Measurements from ENCODE around the gene PRKX. TPM values are rescaled to one million over a fixed set of nuclear protein-coding genes. Genes with fewer than 3 reads are reported as not detected.
"Not testable (repeated sequence)": the region's sequence is repeated elsewhere in the genome, so short reads cannot be mapped to it uniquely, and the experiment has no call there.

Gene PRKX
- total RNA-seq, 1 donor from 2014 or later, result 57.3 TPM

DNA sequence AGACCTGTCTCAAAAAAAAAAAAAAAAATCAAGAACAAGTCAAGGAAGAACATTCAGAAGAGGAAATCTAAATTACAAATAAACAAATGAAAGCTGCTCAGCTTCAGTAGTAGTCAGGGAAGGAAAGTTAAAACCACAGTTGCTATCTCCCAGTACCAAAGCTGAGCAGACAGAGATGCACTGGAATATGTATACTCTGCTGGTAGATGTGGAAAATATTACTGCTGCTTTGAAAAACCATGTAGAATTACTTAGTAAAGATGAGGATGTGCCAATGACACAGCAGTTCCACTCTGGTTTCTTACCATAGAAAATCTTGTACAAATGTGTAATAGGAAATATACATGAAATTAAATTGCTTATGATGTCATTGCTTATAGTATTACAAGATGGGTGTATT is 25.1 kb upstream of the PRKX start:
- Mint-ChIP-seq H3K27ac (ENCODE audit: unreplicated experiment) (no peak overlapping the region), H3K4me1 (peaks cover 7% of the 10 kb centered on the region), H3K27me3 (ENCODE audit: low read depth) (no peaks in the 10 kb centered on the region), H3K4me3 (no peak overlapping the region), H3K9me3 (peaks cover 10% of the 10 kb centered on the region), H3K36me3 (ENCODE audit: low read depth) (peaks cover 8% of the 10 kb centered on the region)
- TF ChIP-seq, protein P1, sequence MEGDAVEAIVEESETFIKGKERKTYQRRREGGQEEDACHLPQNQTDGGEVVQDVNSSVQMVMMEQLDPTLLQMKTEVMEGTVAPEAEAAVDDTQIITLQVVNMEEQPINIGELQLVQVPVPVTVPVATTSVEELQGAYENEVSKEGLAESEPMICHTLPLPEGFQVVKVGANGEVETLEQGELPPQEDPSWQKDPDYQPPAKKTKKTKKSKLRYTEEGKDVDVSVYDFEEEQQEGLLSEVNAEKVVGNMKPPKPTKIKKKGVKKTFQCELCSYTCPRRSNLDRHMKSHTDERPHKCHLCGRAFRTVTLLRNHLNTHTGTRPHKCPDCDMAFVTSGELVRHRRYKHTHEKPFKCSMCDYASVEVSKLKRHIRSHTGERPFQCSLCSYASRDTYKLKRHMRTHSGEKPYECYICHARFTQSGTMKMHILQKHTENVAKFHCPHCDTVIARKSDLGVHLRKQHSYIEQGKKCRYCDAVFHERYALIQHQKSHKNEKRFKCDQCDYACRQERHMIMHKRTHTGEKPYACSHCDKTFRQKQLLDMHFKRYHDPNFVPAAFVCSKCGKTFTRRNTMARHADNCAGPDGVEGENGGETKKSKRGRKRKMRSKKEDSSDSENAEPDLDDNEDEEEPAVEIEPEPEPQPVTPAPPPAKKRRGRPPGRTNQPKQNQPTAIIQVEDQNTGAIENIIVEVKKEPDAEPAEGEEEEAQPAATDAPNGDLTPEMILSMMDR (conservative IDR thresholded peaks at IDR 0.05), result no peak
- DNase-seq (ENCODE audit: low read depth, low spot score), result no peak

DNA sequence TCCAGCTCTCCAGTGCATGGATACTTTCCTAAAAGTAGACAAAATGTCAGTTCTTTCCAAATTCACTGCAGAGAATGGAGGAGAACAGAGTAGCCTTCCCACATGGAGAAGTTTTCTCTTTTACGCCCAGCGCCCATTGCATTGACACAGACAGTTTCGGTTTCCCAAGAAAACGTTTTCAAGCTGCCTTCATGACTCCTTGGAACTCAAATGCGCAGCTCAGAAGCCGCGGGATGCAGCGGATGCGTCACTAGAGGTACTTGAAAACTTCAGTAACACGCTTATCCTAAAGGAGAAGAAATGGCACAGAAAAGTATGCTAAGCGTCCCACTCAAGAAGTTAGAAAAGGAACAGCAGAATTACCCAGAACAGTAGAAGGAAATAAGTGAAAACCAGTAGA is 23.1 kb upstream of the PRKX start:
- not testable (repeated sequence) for DNase-seq (ENCODE audit: low read depth, low spot score); H3K36me3 Mint-ChIP-seq (ENCODE audit: low read depth); H3K27me3 Mint-ChIP-seq (ENCODE audit: low read depth); H3K27ac Mint-ChIP-seq (ENCODE audit: unreplicated experiment); H3K4me3 Mint-ChIP-seq; H3K4me1 Mint-ChIP-seq
- H3K9me3 Mint-ChIP-seq, result peaks cover 10% of the 10 kb centered on the region

DNA sequence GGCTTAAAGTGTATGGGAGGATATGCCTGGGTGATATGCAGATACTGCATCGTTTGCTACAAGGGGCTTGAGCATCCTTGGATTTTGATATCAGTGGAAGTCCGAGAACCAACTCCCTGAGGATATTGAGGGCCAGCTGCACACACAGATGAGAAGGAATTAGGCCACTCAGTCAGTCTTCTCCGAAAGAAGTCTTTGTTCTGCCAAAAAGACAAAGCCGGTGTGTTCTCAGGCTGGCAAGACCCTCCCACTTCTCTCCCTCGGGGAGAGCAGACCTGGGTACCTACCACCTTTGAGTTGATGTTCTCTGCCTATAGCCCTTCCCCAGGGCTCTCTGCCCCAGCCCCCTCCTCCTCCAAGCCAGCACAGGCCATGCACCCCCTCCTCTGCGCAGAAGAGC is 22.4 kb upstream of the PRKX start:
- not testable (repeated sequence) for H3K4me3 Mint-ChIP-seq; H3K27ac Mint-ChIP-seq (ENCODE audit: unreplicated experiment); DNase-seq (ENCODE audit: low read depth, low spot score); H3K36me3 Mint-ChIP-seq (ENCODE audit: low read depth); H3K4me1 Mint-ChIP-seq; H3K27me3 Mint-ChIP-seq (ENCODE audit: low read depth)
- H3K9me3 Mint-ChIP-seq, result peaks cover 10% of the 10 kb centered on the region

DNA sequence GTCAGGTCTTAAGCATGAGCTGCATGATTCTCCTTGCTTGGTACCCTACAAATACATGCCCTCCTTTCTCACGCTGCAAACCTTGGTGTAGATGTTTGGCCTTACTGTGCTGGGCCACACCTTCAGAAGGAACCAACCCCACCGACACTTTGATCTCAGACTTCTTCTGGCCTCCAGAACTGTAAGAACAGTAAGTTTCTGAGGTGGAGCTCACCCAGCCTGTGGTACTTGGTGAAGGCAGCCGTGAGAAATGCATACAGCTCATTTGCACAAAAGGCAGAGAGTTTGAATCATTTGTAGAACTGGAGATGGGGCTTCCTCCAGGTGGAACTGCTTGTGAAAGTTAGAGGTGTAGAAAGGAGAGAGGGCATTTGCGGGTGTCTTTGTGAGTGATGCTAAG is 21.0 kb upstream of the PRKX start:
- H3K9me3 Mint-ChIP-seq; H3K4me3 Mint-ChIP-seq; H3K4me1 Mint-ChIP-seq; H3K27ac Mint-ChIP-seq (ENCODE audit: unreplicated experiment); H3K36me3 Mint-ChIP-seq (ENCODE audit: low read depth); DNase-seq (ENCODE audit: low read depth, low spot score); H3K27me3 Mint-ChIP-seq (ENCODE audit: low read depth): not testable (repeated sequence)

DNA sequence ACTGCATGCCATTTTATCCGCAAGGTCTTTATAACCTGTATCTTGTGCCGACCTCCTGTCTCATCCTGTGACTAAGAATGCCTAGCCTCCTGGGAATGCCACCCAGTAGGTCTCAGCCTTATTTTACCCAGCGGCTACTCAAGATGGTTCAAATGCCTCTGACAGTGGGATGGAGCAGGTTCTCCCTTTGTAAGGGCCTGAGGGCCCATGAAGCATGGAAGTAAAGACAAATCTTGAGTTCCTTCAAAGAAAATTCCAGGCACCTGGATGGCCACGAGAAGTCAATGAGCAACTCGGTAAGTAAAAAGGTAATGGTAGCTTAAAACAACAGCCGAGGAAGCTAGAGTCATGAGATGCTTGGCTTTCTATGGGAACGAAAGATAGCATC is 19.6 kb upstream of the PRKX start:
- no peak overlapping the region for H3K4me3 Mint-ChIP-seq
- H3K36me3 Mint-ChIP-seq (ENCODE audit: low read depth), result no peaks in the 10 kb centered on the region
- H3K27ac Mint-ChIP-seq (ENCODE audit: unreplicated experiment), result no peak overlapping the region
- TF ChIP-seq, protein P1 (conservative IDR thresholded peaks at IDR 0.05), result no peak
- no peaks in the 10 kb centered on the region for H3K27me3 Mint-ChIP-seq (ENCODE audit: low read depth)
- no peaks in the 10 kb centered on the region for H3K9me3 Mint-ChIP-seq
- DNase-seq (ENCODE audit: low read depth, low spot score), result no peak
- H3K4me1 Mint-ChIP-seq, result peaks cover 7% of the 10 kb centered on the region

DNA sequence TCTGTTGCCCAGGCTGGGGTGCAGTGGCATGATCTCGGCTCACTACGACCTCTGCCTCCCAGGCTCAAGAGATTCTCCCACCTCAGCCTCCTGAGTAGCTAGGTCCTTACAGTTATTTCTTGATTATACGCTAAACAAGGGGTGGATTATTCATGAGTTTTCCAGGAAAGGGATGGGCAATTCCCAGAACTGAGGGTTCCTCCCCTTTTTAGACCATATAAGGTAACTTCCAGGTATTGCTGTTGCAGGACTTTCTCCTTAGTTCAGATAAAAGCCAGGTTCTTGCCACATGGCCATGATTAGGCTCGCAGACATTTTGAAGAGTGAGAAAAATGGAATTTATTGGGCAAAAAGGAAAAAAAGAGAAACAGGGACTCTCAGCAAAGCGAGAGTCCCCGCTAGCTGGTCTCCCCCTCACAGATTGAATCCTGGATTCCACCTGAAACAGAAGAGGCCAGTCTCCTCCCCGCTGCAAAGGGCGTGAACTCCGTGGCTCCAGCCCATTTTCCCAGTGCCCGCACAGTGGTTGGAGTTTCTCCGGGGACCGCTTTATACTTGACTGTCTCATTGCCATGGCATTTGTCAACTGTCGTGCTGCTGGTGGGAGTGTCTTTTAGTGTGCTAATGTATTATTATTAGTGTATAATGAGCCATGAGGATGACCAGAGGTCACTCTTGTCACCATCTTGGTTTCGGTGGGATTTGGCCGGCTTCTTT is 19.0 kb upstream of the PRKX start:
- H3K4me3 Mint-ChIP-seq; H3K36me3 Mint-ChIP-seq (ENCODE audit: low read depth); H3K27me3 Mint-ChIP-seq (ENCODE audit: low read depth); H3K9me3 Mint-ChIP-seq; DNase-seq (ENCODE audit: low read depth, low spot score); H3K4me1 Mint-ChIP-seq; H3K27ac Mint-ChIP-seq (ENCODE audit: unreplicated experiment): not testable (repeated sequence)

DNA sequence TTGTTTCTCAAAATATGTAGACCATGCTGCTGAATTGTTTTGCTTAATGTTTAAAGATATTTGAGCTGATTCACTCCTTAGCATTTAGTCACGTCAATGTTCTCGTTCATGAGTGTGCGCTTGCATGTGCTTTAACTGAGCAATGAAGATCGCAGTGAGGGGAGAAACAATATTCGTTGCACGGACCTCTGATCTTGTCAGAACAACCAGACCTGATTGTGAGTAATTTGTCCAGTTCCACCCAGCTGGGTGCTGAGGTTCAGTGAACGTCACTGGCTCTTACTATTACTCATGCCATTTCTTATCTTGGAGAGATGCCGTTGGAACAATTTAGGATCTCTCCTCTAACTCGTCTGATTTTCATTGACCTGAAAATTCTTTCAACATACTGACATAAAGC is 15.0 kb upstream of the PRKX start:
- Mint-ChIP-seq H3K9me3 (no peaks in the 10 kb centered on the region), H3K4me1 (no peaks in the 10 kb centered on the region), H3K36me3 (ENCODE audit: low read depth) (no peaks in the 10 kb centered on the region), H3K4me3 (no peak overlapping the region), H3K27ac (ENCODE audit: unreplicated experiment) (no peak overlapping the region), H3K27me3 (ENCODE audit: low read depth) (no peaks in the 10 kb centered on the region)
- TF ChIP-seq, protein P1 (conservative IDR thresholded peaks at IDR 0.05), result no peak
- no peak for DNase-seq (ENCODE audit: low read depth, low spot score)

DNA sequence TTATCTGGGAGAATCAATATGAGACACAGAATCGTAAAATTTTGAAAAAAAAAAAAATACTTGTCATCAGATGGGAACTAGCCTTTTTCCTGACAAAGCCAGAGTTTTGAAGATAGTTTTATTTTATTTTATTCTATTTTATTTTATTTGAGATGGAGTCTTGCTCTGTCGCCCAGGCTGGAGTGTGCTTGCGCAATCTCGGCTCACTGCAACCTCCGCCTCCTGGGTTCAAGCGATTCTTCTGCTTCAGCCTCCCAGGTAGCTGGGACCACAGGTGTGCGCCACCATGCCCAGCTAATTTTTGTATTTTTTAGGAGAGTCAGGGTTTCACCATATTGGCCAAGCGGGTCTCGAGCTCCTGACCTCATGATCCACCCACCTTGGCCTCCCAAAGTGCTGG is 10.0 kb upstream of the PRKX start:
- not testable (repeated sequence) for DNase-seq (ENCODE audit: low read depth, low spot score); H3K27ac Mint-ChIP-seq (ENCODE audit: unreplicated experiment); H3K9me3 Mint-ChIP-seq; H3K4me1 Mint-ChIP-seq; H3K4me3 Mint-ChIP-seq; H3K27me3 Mint-ChIP-seq (ENCODE audit: low read depth); H3K36me3 Mint-ChIP-seq (ENCODE audit: low read depth)

Data from neural crest cell (in vitro differentiated cells).